CD4-positive, alpha-beta memory T cell (primary cell): Measurements from ENCODE around the gene LAMC1. TPM values are rescaled to one million over a fixed set of nuclear protein-coding genes. Genes with fewer than 3 reads are reported as not detected.

Experiments
- CTCF ChIA-PET: fragments of 350-600 bp; sonication (Branson Sonifier 250); formaldehyde crosslinking; loops from one replicate; lab custom pipeline; 2021; ENCODE audit warnings: inconsistent platforms; ENCODE audit not compliant: partially characterized antibody; lab: Charles Lee
- POLR2A ChIA-PET: fragments of 350-600 bp; sonication (Branson Sonifier 250); formaldehyde crosslinking; loops from one replicate; lab custom pipeline; 2021; ENCODE audit not compliant: partially characterized antibody; lab: Charles Lee
- DNase-seq, 5 donors: peaks; one replicate each; pipeline versions ENCODE4 v3.0.0 to v3.0.0-alpha.2; 2020 to 2022; ENCODE audit warnings: mixed read lengths in 1 of 5
- H3K27ac ChIP-seq: one replicate; pipeline ENCODE4 v1.7.0; 2013; ENCODE audit warnings: low read depth, low read length
- H3K27me3 ChIP-seq: 2 replicates; pipeline ENCODE4 v1.7.0; 2013; ENCODE audit warnings: mild to moderate bottlenecking, low read length, moderate library complexity; ENCODE audit not compliant: insufficient read depth
- H3K36me3 ChIP-seq: 2 replicates; pipeline ENCODE4 v1.7.0; 2013; ENCODE audit warnings: mild to moderate bottlenecking, low read length, moderate library complexity; ENCODE audit not compliant: insufficient read depth
- H3K4me1 ChIP-seq: 2 replicates; pipeline ENCODE4 v1.7.0; 2013; ENCODE audit warnings: mild to moderate bottlenecking, low read length, moderate library complexity; ENCODE audit not compliant: insufficient read depth
- H3K4me3 ChIP-seq, 2 donors: one replicate each; pipeline ENCODE4 v1.7.0; 2013; ENCODE audit warnings: low read length in 2 of 2, mild to moderate bottlenecking in 1 of 2
- H3K9me3 ChIP-seq, 2 donors: one replicate each; pipeline ENCODE4 v1.7.0; 2013; ENCODE audit warnings: low read length in 2 of 2, control low read depth in 1 of 2; ENCODE audit not compliant: control insufficient read depth in 1 of 2
- H3K27ac Mint-ChIP-seq, 7 donors: one replicate each; pipeline ENCODE4 v1.8.0; 2020 to 2021; ENCODE audit warnings: mixed read lengths in 7 of 7, mild to moderate bottlenecking in 6 of 7, inconsistent platforms in 3 of 7, moderate library complexity in 3 of 7
- H3K27me3 Mint-ChIP-seq, 2 donors: one replicate each; pipeline ENCODE4 v1.8.0; 2020 to 2021; ENCODE audit warnings: mixed read lengths in 2 of 2
- H3K36me3 Mint-ChIP-seq, 2 donors: one replicate each; pipeline ENCODE4 v1.8.0; 2020 to 2021; ENCODE audit warnings: mixed read lengths in 2 of 2, inconsistent platforms in 1 of 2, mild to moderate bottlenecking in 1 of 2
- H3K4me1 Mint-ChIP-seq, 4 donors: one replicate each; pipeline ENCODE4 v1.8.0; 2020 to 2021; ENCODE audit warnings: mixed read lengths in 4 of 4, mild to moderate bottlenecking in 1 of 4
- H3K4me3 Mint-ChIP-seq, 8 donors: one replicate each; pipeline ENCODE4 v1.8.0; 2020 to 2021; ENCODE audit warnings: mixed read lengths in 8 of 8, mild to moderate bottlenecking in 7 of 8, moderate library complexity in 6 of 8, inconsistent platforms in 3 of 8
- H3K9me3 Mint-ChIP-seq, 8 donors: one replicate each; pipeline ENCODE4 v1.8.0; 2020 to 2021; ENCODE audit warnings: mixed read lengths in 8 of 8, mild to moderate bottlenecking in 5 of 8, inconsistent platforms in 3 of 8, moderate library complexity in 1 of 8
- intact Hi-C: fragments of 100-400 bp; cut with micrococcal nuclease; formaldehyde crosslinking; loops from one replicate; pipeline ENCODE4 v1.15.1; 2023
- polyA plus RNA-seq, 2 donors: library from polyadenylated mRNA; unstranded; fragments of 300-500 nt; fragmentation: Illumina TruSeq; gene quantifications; one replicate each; pipeline ENCODE4 v1.2.3, GENCODE V29; 2021
- total RNA-seq, 2 experiments: library from RNA; stranded (reverse); gene quantifications; one replicate each; pipeline ENCODE4 v1.2.3, GENCODE V29; 2021

LAMC1 gene
- total and polyA plus RNA-seq, 4 experiments from 2014 or later = 0.49 to 0.50 TPM; not detected in 2

DNA sequence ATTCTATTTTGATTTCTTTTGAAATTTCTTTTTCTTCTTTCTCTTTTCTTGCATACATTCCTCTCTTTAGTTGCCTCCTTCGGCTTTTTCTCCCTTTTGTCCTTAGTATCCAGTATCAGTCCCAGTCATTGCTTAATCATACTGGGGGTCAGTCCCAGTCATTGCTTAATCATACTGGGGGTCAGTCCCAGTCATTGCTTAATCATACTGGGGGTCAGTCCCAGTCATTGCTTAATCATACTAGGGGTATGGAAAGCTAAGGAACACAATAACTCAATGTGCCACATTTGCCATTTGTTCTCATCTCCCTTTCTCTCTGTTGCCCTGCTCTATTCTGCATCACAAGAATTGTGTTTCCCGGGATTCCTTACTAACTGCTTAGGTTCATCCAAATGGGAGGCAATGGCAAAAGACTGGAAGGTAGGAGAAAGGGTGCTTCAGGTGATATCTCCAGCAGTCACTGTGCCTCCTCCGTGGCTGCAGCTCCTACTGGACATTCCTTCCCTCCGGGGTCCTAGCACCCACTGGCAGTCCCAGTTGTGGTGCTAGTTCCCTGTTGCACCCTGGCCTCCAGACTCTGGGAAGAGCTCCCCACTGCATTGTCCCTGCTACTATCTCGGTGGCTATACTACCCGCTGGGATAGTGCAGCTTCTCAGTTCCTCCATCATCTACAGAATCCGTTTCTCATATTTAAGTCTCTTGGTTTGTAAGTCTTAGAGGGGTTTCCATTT lies 32.6 kb upstream of the LAMC1 start:
- Mint-ChIP-seq H3K9me3 (no peaks in the 10 kb centered on the region), H3K4me1 (no peaks in the 10 kb centered on the region), H3K27me3 (peaks cover 16 to 18% of the 10 kb centered on the region in 2 donors), H3K4me3 (no peak overlapping the region), H3K27ac (no peak overlapping the region), H3K36me3 (no peaks in the 10 kb centered on the region)
- intact Hi-C loops = no loop called here
- H3K27me3 ChIP-seq = no peaks in the 10 kb centered on the region
- no peak overlapping the region for H3K27ac ChIP-seq
- no peak overlapping the region for H3K4me3 ChIP-seq
- H3K36me3 ChIP-seq = no peaks in the 10 kb centered on the region
- ChIA-PET POLR2A (no interaction called here), CTCF (no interaction called here)
- no peaks in the 10 kb centered on the region for H3K9me3 ChIP-seq
- no peak for DNase-seq
- no peaks in the 10 kb centered on the region for H3K4me1 ChIP-seq

DNA sequence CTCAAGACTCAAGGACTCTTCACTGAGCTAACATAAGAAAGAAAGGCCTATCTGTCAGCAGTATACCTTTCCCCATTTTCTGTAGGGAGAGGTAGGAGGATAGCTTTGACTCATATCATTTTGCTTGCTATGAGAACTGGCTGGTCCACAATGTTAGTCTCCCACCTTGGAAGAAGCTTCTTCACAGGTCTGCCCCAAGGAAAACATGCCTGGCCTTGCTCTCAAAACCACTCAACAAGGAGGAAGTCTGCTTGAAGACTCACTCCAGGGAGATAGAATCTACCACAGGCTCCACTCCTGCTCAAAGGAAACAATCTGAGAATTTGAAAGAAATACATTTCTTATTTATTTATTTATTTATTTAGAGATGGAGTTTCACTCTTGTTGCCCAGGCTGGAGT lies 29.5 kb upstream of the LAMC1 start:
- Mint-ChIP-seq H3K36me3 (no peaks in the 10 kb centered on the region), H3K4me1 (no peaks in the 10 kb centered on the region), H3K9me3 (peaks cover 0 to 2% (median 0%) of the 10 kb centered on the region in 8 donors), H3K27me3 (peaks cover 18 to 21% of the 10 kb centered on the region in 2 donors), H3K27ac (no peak overlapping the region), H3K4me3 (no peak overlapping the region)
- Histone ChIP-seq H3K27me3 (no peaks in the 10 kb centered on the region), H3K4me3 (no peak overlapping the region), H3K27ac (no peak overlapping the region), H3K9me3 (no peaks in the 10 kb centered on the region), H3K36me3 (no peaks in the 10 kb centered on the region), H3K4me1 (no peaks in the 10 kb centered on the region)
- DNase-seq = no peak
- CTCF ChIA-PET = no interaction called here
- intact Hi-C loops = no loop called here
- POLR2A ChIA-PET = no interaction called here

- H3K27ac ChIP-seq = no peak overlapping the region
- peaks cover 17% of the 10 kb centered on the region in 2 donors for H3K27me3 Mint-ChIP-seq
- POLR2A ChIA-PET = no interaction called here
These were observed 27.3 kb upstream of the LAMC1 start for GRCh38 chr1:182995894-182996293.

GRCh38 chr1:182996816-182997215 lies 26.4 kb upstream of the LAMC1 start:
- peaks cover 14 to 19% of the 10 kb centered on the region in 2 donors for H3K27me3 Mint-ChIP-seq
- Histone ChIP-seq H3K9me3 (no peaks in the 10 kb centered on the region), H3K4me3 (no peak overlapping the region), H3K27ac (no peak overlapping the region), H3K36me3 (no peaks in the 10 kb centered on the region), H3K27me3 (no peaks in the 10 kb centered on the region), H3K4me1 (no peaks in the 10 kb centered on the region)
- H3K4me3 Mint-ChIP-seq = no peak overlapping the region
- CTCF ChIA-PET = no interaction called here
- intact Hi-C loops = no loop called here
- H3K9me3 Mint-ChIP-seq = peaks cover 0 to 5% (median 0%) of the 10 kb centered on the region in 8 donors
- DNase-seq = no peak
- no peaks in the 10 kb centered on the region for H3K4me1 Mint-ChIP-seq
- no peak overlapping the region for H3K27ac Mint-ChIP-seq
- POLR2A ChIA-PET = no interaction called here
- no peaks in the 10 kb centered on the region for H3K36me3 Mint-ChIP-seq

More at GRCh38 chr1:182995894-182996293, 27.3 kb upstream of the LAMC1 start:
- Histone ChIP-seq H3K36me3 (no peaks in the 10 kb centered on the region), H3K9me3 (no peaks in the 10 kb centered on the region), H3K4me1 (no peaks in the 10 kb centered on the region), H3K27me3 (no peaks in the 10 kb centered on the region), H3K4me3 (no peak overlapping the region)
- no peak overlapping the region for H3K4me3 Mint-ChIP-seq
- no peaks in the 10 kb centered on the region for H3K36me3 Mint-ChIP-seq
- intact Hi-C loops = no loop called here
- no peak for DNase-seq
- H3K27ac Mint-ChIP-seq = no peak overlapping the region
- H3K4me1 Mint-ChIP-seq = no peaks in the 10 kb centered on the region
- CTCF ChIA-PET = no interaction called here
- peaks cover 0 to 2% (median 0%) of the 10 kb centered on the region in 8 donors for H3K9me3 Mint-ChIP-seq

DNA sequence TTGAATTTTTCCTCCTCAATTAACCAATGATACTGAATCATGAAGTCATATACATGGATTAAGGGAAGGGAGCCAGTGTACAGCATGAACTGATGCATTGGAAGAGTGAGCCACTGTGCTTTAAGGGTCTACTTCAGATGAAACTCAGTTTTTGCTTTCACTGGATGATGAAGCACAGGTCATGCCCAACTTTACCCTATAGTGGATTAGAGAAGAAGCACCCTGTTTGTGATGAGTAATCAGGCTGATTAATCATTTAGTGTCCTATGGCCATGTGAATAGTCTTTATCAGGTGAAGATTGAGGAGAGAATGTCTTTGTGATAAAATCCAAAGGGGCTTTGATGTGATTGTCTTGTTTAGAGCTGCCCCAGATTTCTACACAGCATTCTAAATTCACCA lies 24.7 kb upstream of the LAMC1 start:
- no peaks in the 10 kb centered on the region for H3K4me1 ChIP-seq
- CTCF ChIA-PET = no interaction called here
- no peak overlapping the region for H3K4me3 ChIP-seq
- POLR2A ChIA-PET = no interaction called here
- no peak overlapping the region for H3K27ac ChIP-seq
- intact Hi-C loops = no loop called here
- H3K36me3 ChIP-seq = no peaks in the 10 kb centered on the region
- no peaks in the 10 kb centered on the region for H3K36me3 Mint-ChIP-seq
- H3K4me3 Mint-ChIP-seq = no peak overlapping the region
- no peaks in the 10 kb centered on the region for H3K4me1 Mint-ChIP-seq
- H3K9me3 Mint-ChIP-seq = peaks cover 0 to 5% (median 0%) of the 10 kb centered on the region in 8 donors
- H3K9me3 ChIP-seq = no peaks in the 10 kb centered on the region
- peaks cover 12 to 13% of the 10 kb centered on the region in 2 donors for H3K27me3 Mint-ChIP-seq
- no peaks in the 10 kb centered on the region for H3K27me3 ChIP-seq
- DNase-seq = no peak
- no peak overlapping the region for H3K27ac Mint-ChIP-seq

- Histone ChIP-seq H3K4me3 (no peak overlapping the region), H3K36me3 (no peaks in the 10 kb centered on the region), H3K4me1 (no peaks in the 10 kb centered on the region), H3K27me3 (no peaks in the 10 kb centered on the region), H3K27ac (no peak overlapping the region), H3K9me3 (no peaks in the 10 kb centered on the region)
- Mint-ChIP-seq H3K4me3 (no peak overlapping the region), H3K9me3 (peaks cover 0 to 5% (median 0%) of the 10 kb centered on the region in 8 donors), H3K4me1 (no peaks in the 10 kb centered on the region), H3K36me3 (no peaks in the 10 kb centered on the region), H3K27ac (no peak overlapping the region), H3K27me3 (peaks cover 15 to 17% of the 10 kb centered on the region in 2 donors)
- ChIA-PET POLR2A (no interaction called here), CTCF (no interaction called here)
- no peak for DNase-seq
- intact Hi-C loops = no loop called here
These were observed 22.9 kb upstream of the LAMC1 start for GRCh38 chr1:183000167-183000962.

GRCh38 chr1:183002267-183002666 lies 21.0 kb upstream of the LAMC1 start:
- H3K36me3 ChIP-seq = no peaks in the 10 kb centered on the region
- H3K27ac ChIP-seq = no peak overlapping the region
- H3K4me1 Mint-ChIP-seq = no peaks in the 10 kb centered on the region
- H3K27ac Mint-ChIP-seq = no peak overlapping the region
- no peak overlapping the region for H3K4me3 Mint-ChIP-seq
- H3K4me1 ChIP-seq = no peaks in the 10 kb centered on the region
- no peaks in the 10 kb centered on the region for H3K36me3 Mint-ChIP-seq
- H3K27me3 Mint-ChIP-seq = peaks cover 13 to 22% of the 10 kb centered on the region in 2 donors
- no peaks in the 10 kb centered on the region for H3K27me3 ChIP-seq
- no peak for DNase-seq
- ChIA-PET POLR2A (no interaction called here), CTCF (no interaction called here)
- H3K4me3 ChIP-seq = no peak overlapping the region
- no peaks in the 10 kb centered on the region for H3K9me3 ChIP-seq
- intact Hi-C loops = no loop called here
- peaks cover 0 to 5% (median 0%) of the 10 kb centered on the region in 8 donors for H3K9me3 Mint-ChIP-seq
